Fibroblast of lung (primary cell): Measurements from ENCODE around the gene ACSS3.

ENCODE experiments used
- EZH2 ChIP-seq: IDR thresholded peaks from 2 replicates; pipeline ENCODE4 v1.5.1; 2012; ENCODE audit warnings: low read length, control low read depth, mild to moderate bottlenecking; ENCODE audit errors: missing control alignments
- TF ChIP-seq, protein P1 (sequence below), 2 donors: IDR thresholded peaks in 1 of 2; conservative IDR thresholded peaks in 1 of 2; 1 replicate in 1 of 2; 2 replicates in 1 of 2; pipeline ENCODE4 v1.5.1; 2011 to 2012; ENCODE audit warnings: low read length in 2 of 2, control low read depth in 1 of 2, inconsistent platforms in 1 of 2, low read depth in 1 of 2, mild to moderate bottlenecking in 1 of 2

DNA sequence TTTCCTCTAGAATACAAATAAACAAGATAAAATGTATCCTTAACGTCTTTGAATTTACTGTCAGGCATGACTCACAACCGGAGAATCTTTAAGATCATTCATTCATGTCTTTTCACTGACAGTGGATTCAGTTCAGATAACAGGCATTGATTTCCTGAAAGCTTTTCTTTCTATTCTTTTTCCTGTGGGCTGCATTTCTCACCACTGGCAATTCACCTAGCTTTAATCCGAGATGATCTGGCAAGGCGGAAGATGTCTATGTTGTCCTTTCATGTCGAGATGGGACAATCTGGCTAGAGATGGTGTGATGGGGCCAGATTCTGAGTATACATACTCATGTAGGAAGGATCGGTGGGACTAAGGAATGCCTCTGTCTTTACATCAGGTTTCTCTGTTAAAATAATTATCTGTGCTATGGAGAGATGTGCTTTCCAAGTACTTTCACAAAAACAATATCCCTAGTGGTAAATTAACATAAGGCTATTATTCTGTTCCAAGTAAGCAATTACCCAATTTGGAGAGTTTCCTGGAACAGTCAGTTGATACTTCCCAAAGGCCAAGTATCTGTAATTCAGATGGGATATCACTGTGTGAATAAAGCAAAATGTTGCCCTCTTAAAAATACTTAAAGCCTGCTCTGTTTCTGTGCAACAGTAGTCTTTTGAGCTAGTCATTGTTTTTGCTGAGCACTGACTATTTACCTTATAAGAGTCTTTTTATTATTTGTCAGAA is 17.8 kb downstream of the ACSS3 start:
- TF ChIP-seq, protein P1, sequence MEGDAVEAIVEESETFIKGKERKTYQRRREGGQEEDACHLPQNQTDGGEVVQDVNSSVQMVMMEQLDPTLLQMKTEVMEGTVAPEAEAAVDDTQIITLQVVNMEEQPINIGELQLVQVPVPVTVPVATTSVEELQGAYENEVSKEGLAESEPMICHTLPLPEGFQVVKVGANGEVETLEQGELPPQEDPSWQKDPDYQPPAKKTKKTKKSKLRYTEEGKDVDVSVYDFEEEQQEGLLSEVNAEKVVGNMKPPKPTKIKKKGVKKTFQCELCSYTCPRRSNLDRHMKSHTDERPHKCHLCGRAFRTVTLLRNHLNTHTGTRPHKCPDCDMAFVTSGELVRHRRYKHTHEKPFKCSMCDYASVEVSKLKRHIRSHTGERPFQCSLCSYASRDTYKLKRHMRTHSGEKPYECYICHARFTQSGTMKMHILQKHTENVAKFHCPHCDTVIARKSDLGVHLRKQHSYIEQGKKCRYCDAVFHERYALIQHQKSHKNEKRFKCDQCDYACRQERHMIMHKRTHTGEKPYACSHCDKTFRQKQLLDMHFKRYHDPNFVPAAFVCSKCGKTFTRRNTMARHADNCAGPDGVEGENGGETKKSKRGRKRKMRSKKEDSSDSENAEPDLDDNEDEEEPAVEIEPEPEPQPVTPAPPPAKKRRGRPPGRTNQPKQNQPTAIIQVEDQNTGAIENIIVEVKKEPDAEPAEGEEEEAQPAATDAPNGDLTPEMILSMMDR (conservative IDR thresholded peaks at IDR 0.05 in 1 of 2, IDR thresholded peaks at IDR 0.05 in 1 of 2; ENCODE audit: low read depth in 1 of 2, low read length in 2 of 2) = no peak
- no peak for TF ChIP-seq EZH2
